Measurements from ENCODE around the gene SPTBN5. TPM values are rescaled to one million over a fixed set of nuclear protein-coding genes. Genes with fewer than 3 reads are reported as not detected.

Gene SPTBN5
- total RNA-seq, 2 experiments from 2014 or later = 0.03 to 0.17 TPM

- Histone ChIP-seq H2AFZ (ENCODE audit: low read length) (no peak overlapping the region), H3K79me2 (ENCODE audit: insufficient read depth, low read depth, low read length) (no peaks in the 10 kb centered on the region), H3K4me2 (ENCODE audit: low read length) (no peak overlapping the region), H4K20me1 (ENCODE audit: insufficient read depth, low read length) (no peaks in the 10 kb centered on the region), H3K4me3 (ENCODE audit: low read depth, low read length, poor library complexity, severe bottlenecking) (no peak overlapping the region), H3K9me2 (ENCODE audit: insufficient read depth, low read length) (no peaks in the 10 kb centered on the region), H3K27ac (ENCODE audit: low read depth, low read length, poor library complexity, severe bottlenecking) (no peak overlapping the region), H3K36me3 (ENCODE audit: insufficient read depth, low read length) (peaks cover 58% of the 10 kb centered on the region), H3K9me3 (ENCODE audit: low read length) (peaks cover 18% of the 10 kb centered on the region; the same call in 1 of the 2 replicates), H3K4me1 (ENCODE audit: insufficient read depth, low read length, poor library complexity, severe bottlenecking) (no peaks in the 10 kb centered on the region)
- ChIA-PET POLR2A (interaction anchor here (0.5 to 1.0 kb wide), 3 partner anchors 68 to 931 kb away, joined by 3 to 4 read pairs (median 3); partner anchors contain the start of gene EHD4), CTCF (ENCODE audit: unreplicated experiment) (interaction anchor here (0.7 to 1.6 kb wide), 3 partner anchors 12 to 170 kb away, joined by 3 to 13 read pairs (median 4); partner anchors contain the start of gene MAPKBP1)
- peak; percentile 69 for DNase-seq (ENCODE audit: low spot score)
- intact Hi-C loops (cut with micrococcal nuclease; ENCODE audit: unreplicated experiment) = loop anchor here (1.0 to 5.0 kb wide), 4 partner anchors 77 to 347 kb away; partner anchors contain the start of genes JMJD7, MAPKBP1 and TYRO3
- TF ChIP-seq CTCF (conservative IDR thresholded peaks at IDR 0.05; ENCODE audit: low read length) (peak; percentile 90), EZH2phosphoT487 (IDR thresholded peaks at IDR 0.05; ENCODE audit: borderline replicate concordance, low read depth, low read length) (no peak)
- no TSS peak for BruUV-seq (replicated peaks)
These were observed 10.7 kb upstream of the SPTBN5 start for GRCh38 chr15:41904541-41905005.

- BruUV-seq (replicated peaks) = no TSS peak
- Histone ChIP-seq H3K36me3 (ENCODE audit: insufficient read depth, low read length) (peaks cover 54% of the 10 kb centered on the region), H3K4me1 (ENCODE audit: insufficient read depth, low read length, poor library complexity, severe bottlenecking) (no peaks in the 10 kb centered on the region), H3K79me2 (ENCODE audit: insufficient read depth, low read depth, low read length) (no peaks in the 10 kb centered on the region), H3K9me2 (ENCODE audit: insufficient read depth, low read length) (no peaks in the 10 kb centered on the region), H2AFZ (ENCODE audit: low read length) (no peak overlapping the region), H3K27ac (ENCODE audit: low read depth, low read length, poor library complexity, severe bottlenecking) (no peak overlapping the region), H3K4me3 (ENCODE audit: low read depth, low read length, poor library complexity, severe bottlenecking) (no peak overlapping the region), H3K9me3 (ENCODE audit: low read length) (peaks cover 18% of the 10 kb centered on the region; the same call in 1 of the 2 replicates), H3K4me2 (ENCODE audit: low read length) (no peak overlapping the region), H4K20me1 (ENCODE audit: insufficient read depth, low read length) (no peaks in the 10 kb centered on the region)
- intact Hi-C loops (cut with micrococcal nuclease; ENCODE audit: unreplicated experiment) = loop anchor here (1.0 to 5.0 kb wide), 4 partner anchors 76 to 346 kb away; partner anchors contain the start of genes JMJD7, MAPKBP1 and TYRO3
- no peak for DNase-seq (ENCODE audit: low spot score)
- POLR2A ChIA-PET = no interaction called here
- TF ChIP-seq CTCF (conservative IDR thresholded peaks at IDR 0.05; ENCODE audit: low read length) (no peak), EZH2phosphoT487 (IDR thresholded peaks at IDR 0.05; ENCODE audit: borderline replicate concordance, low read depth, low read length) (no peak)
- CTCF ChIA-PET (ENCODE audit: unreplicated experiment) = interaction anchor here (1.6 kb wide), 1 partner anchor 11 kb away, joined by 4 read pairs; no protein-coding TSS in a partner anchor
These were observed 9.9 kb upstream of the SPTBN5 start for GRCh38 chr15:41903782-41904181.

GRCh38 chr15:41901431-41901830, 7.6 kb upstream of the SPTBN5 start:
- intact Hi-C loops (cut with micrococcal nuclease; ENCODE audit: unreplicated experiment) = loop anchor here (5.0 kb wide), 3 partner anchors 74 to 344 kb away; partner anchors contain the start of genes JMJD7 and TYRO3
- H2AFZ ChIP-seq (ENCODE audit: low read length) = no peak overlapping the region
- no peak overlapping the region for H3K4me3 ChIP-seq (ENCODE audit: low read depth, low read length, poor library complexity, severe bottlenecking)
- ChIA-PET POLR2A (interaction anchor here (0.9 to 1.2 kb wide), 2 partner anchors 11 kb away, joined by 3 to 4 read pairs; no protein-coding TSS in a partner anchor), CTCF (ENCODE audit: unreplicated experiment) (interaction anchor here (0.6 kb wide), 1 partner anchor 166 kb away, joined by 3 read pairs; no protein-coding TSS in a partner anchor)
- H3K27ac ChIP-seq (ENCODE audit: low read depth, low read length, poor library complexity, severe bottlenecking) = no peak overlapping the region
- peaks cover 9% of the 10 kb centered on the region; the same call in 1 of the 2 replicates for H3K9me3 ChIP-seq (ENCODE audit: low read length)
- H3K9me2 ChIP-seq (ENCODE audit: insufficient read depth, low read length) = no peaks in the 10 kb centered on the region
- H3K4me2 ChIP-seq (ENCODE audit: low read length) = no peak overlapping the region
- no peak for DNase-seq (ENCODE audit: low spot score)
- H4K20me1 ChIP-seq (ENCODE audit: insufficient read depth, low read length) = no peaks in the 10 kb centered on the region
- peaks cover 31% of the 10 kb centered on the region for H3K36me3 ChIP-seq (ENCODE audit: insufficient read depth, low read length)
- BruUV-seq (replicated peaks) = no TSS peak
- no peaks in the 10 kb centered on the region for H3K4me1 ChIP-seq (ENCODE audit: insufficient read depth, low read length, poor library complexity, severe bottlenecking)
- no peaks in the 10 kb centered on the region for H3K79me2 ChIP-seq (ENCODE audit: insufficient read depth, low read depth, low read length)
- no peak for TF ChIP-seq EZH2phosphoT487 (IDR thresholded peaks at IDR 0.05; ENCODE audit: borderline replicate concordance, low read depth, low read length)
- TF ChIP-seq CTCF (conservative IDR thresholded peaks at IDR 0.05; ENCODE audit: low read length) = no peak
